Activated CD4-positive, alpha-beta T cell treated with anti-CD3 and anti-CD28 coated beads, Interleukin-2, amount 50 U/mL, for 4 hours (primary cell): ENCODE data around the gene SMYD3.

Source experiments
- DNase-seq, 2 experiments: peaks; one replicate each; pipeline ENCODE4 v3.0.0-alpha.2; 2020

SMYD3 gene

GRCh38 chr1:246462986-246463385, 44.1 kb downstream of the SMYD3 start:
- no peak for DNase-seq

DNA sequence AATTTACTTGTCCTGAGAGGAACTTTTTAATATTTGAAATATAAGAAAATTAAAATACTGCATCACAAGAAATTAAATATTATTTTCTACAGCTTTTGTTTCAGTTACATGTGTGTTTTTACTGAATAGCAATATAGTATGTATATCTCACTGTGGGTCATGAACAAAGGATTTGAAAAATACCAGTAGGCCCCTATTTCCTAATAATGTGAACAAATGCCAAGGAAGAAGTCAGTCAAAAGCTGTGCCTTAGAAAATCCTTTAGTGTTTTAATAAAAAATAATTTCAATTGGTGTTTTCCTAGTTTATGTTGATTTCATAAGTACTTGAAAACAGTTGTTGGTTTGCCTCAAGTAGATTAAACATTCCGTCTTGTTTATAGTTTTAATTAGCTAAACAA, 46.7 kb downstream of the SMYD3 start:
- DNase-seq = no peak

DNA sequence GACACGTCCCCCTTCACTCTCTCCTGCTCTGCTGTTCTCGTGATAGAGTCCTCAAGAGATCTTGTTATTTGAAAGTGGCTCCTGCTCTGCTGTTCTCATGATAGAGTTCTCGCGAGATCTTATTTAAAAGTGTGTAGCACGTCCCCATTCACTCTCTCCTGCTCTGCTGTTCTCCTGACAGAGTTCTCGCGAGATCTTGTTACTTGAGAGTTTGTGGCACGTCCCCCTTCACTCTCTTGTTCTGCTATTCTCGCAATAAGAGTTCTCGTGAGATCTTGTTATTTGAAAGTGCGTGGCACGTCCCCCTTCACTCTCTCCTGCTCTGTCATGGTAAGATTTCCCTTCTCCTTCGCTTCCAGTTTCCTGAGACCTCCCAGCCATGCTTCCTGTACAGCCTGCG, 47.9 kb downstream of the SMYD3 start:
- DNase-seq = no peak

DNA sequence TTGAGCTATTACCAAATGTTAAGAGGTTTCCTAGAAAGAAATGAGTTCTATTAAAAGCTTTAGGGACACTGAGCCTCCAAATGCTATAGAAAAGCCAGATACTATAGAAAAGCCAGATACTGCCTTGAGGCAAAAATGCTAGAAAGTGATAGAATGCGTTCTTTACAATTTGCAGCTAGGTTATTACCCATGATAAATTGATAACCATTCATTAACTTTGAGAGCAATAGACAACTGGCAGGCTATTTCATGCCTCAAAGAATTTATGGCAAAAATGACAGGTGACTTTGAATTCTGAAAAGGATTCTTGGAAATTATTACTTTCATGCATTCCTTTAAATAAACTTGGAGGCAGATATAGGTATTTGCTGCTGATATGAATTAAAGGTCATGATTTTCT, 51.6 kb downstream of the SMYD3 start:
- no peak for DNase-seq

GRCh38 chr1:246454655-246455054, 52.4 kb downstream of the SMYD3 start:
- DNase-seq = no peak

- no peak for DNase-seq
These were observed 56.3 kb downstream of the SMYD3 start for GRCh38 chr1:246450611-246451251.

GRCh38 chr1:246448373-246448772, 58.7 kb downstream of the SMYD3 start:
- no peak for DNase-seq

- DNase-seq = no peak
These were observed 59.6 kb downstream of the SMYD3 start for GRCh38 chr1:246447501-246447900.

GRCh38 chr1:246445503-246445902, 61.6 kb downstream of the SMYD3 start:
- DNase-seq = no peak

- DNase-seq = no peak
These were observed 62.5 kb downstream of the SMYD3 start for GRCh38 chr1:246444617-246445016.

DNA sequence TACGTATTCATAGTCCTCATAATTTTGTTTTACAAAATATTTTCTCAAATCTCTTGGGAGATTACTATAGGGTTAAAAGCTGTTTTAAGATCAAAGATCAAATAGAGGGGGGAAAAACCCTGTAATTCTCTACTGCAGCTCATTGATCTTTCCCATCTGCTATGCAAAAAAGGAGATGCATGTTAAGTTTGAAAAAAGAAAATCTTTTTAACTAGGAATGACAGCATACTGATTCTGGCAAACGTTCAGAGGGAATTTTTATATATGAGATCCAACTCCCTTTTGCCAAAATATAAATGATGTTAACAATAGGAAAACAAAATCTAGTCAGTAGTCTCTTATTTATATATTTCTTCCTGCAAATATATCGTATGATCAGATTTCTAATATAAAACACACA, 69.1 kb downstream of the SMYD3 start:
- DNase-seq = no peak

DNA sequence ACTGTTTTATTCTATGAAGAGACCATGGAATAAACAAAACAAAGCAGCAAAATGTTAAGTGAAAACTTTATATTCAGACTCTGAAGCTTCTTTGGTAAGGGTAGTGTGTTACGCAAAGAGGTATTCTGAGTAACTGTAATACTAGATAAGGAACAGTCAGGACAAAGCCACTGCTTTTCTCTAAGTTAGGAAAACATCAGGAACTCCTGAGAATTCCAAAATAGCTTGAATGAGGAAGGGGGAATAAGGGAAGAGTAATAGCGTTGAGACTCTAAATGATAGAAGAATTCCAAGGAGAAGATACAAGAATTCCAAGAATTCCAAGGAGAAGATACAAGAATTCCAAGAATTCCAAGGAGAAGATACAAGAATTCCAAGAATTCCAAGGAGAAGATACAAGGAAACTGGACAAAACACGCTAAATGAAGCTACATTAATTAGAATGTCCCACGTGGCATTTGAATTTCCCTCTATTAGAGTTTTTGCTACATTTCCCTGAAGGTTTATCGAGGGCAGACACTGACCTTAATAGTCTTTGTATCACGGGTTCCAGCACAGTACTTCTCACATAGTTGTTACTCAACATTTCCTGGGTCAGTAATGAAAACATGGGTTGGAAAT, 71.5 kb downstream of the SMYD3 start:
- DNase-seq = no peak

DNA sequence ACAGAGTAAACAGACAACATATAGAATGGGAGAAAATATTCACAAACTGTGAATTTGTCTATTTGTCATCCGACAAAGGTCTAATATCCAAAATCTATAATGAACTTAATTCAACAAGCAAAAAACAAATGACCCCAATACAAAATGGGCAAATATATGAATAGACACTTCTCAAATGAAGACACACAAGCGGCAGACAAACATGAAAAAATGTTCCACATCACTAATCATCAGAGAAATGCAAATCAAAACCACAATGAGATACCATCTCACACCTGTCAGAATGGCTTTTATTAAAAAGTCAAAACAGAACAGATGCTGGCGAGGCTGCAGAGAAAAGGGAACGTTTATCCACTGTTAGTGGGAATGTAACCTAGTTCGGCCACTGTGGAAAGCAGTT, 72.7 kb downstream of the SMYD3 start:
- DNase-seq = no peak

GRCh38 chr1:246428542-246429308, 78.4 kb downstream of the SMYD3 start:
- no peak for DNase-seq

DNA sequence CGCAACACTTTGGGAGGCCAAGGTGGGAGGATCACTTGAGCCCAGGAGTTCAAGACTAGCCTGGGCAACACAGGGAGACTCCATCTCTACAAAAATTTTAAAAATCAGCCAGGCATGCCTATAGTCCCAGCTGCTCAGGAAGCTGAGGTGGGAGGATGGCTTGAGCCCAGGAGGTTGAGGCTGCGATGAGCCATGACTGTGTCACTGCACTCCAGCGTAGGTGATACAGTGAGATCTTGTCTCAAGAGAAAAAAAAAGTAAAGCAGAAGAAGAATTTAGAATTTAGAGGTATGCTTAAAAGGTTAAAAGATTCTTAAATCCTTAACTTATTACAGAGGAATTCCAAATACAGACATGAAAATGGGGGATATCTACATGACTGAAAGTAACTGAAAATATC, 79.5 kb downstream of the SMYD3 start:
- no peak for DNase-seq

- no peak for DNase-seq
These were observed 81.2 kb downstream of the SMYD3 start for GRCh38 chr1:246425895-246426294.

GRCh38 chr1:246425139-246425794, 81.8 kb downstream of the SMYD3 start:
- no peak for DNase-seq

GRCh38 chr1:246420300-246420699, 86.8 kb downstream of the SMYD3 start:
- no peak for DNase-seq

- no peak for DNase-seq
These were observed 88.3 kb downstream of the SMYD3 start for GRCh38 chr1:246418565-246419312.

DNA sequence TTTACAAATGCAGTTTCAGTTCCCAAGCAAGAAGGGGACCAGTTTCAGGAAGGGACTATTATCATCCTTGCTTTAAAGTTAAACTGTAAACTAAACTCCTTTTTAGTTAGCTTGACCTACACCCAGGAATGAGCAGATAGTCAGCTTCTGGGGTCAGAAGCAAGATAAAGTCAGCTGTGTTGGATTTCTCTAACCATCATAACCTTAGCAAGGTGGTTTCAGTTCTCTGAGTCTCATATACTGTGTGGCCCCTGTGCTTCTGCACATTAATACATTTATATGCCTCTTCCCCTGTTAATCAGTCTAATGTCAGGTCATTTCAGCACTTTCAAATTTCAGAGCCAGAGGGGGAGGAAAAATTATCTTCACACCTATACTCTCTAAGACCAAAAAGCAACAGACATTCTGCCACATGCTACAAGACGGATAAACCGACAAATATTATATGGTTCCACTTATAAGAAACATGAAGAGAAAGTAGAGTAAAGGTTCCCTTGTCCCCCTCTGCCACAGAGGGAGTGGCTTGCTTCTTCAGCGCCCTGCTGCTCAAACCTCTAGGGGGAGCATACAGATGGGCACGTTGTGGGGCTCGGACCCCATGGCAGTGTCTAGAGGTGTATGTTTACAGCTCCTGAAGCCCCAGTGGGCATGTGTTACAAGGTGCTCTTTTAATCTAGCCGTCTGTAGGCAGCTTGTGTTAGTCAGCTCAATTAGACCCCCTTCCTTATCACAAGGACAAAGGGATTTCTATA, 89.1 kb downstream of the SMYD3 start:
- DNase-seq = no peak

DNA sequence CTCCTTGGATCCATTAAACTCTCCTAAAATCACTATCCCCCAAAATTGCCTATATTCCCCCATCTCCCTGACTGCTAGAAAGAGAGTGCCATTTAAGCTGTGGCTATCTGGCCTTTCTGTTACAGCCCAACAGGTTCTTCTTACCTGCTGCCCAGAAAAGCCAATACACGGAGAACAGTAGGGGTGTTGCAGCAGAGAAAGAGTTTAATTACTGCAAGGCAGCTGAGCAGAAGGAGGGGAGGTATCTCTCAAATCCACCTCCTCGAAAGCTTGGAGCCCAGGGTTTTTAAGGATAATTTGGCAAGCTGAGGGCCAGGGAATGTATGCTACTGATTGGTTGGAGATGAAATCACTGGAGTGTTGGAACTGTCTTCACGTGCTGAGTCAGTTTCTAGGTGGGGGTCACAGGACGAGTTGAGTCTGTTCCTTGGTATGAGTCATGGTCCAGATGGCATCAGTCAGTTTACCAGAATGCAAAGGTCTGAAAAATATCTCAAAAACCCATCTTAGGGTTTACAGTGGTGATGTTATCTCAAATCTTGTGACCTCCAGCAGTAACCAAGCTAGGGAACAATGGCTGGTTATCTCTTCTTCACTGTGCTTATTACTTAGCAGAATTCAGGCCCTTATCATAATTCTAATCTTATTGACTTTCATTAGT, 89.8 kb downstream of the SMYD3 start:
- no peak for DNase-seq

DNA sequence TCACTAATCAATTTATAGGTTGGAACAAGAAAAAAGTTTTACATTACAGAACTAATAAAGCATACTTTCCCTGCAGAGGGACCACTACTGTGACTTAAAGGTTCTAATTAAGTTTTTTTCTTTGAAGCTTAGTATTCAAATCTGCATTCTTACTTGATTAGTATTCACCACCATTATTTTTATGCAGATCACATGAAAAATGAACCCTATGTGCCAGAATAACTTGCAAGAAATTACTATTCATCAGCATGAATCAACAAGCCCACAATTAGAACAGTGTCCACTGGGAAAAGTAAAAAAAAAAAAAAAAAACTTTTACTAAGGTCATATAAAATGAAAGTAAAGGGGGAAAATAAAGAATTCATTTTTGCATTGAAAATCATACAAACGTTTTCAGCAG, 90.8 kb downstream of the SMYD3 start:
- DNase-seq = no peak
